Keratinocyte (primary cell): ENCODE data around the gene ANKRD13A. TPM values are rescaled to one million over a fixed set of nuclear protein-coding genes. Genes with fewer than 3 reads are reported as not detected.

Experiments used
- DNase-seq: peaks from one replicate; pipeline ENCODE4 v3.0.0-alpha.2; 2011; ENCODE audit warnings: low read depth, missing footprints, low spot score
- FAIRE-seq: peaks from 2 replicates; lab custom pipeline; 2011; peaks lifted over from hg19 to GRCh38; lab: Jason Lieb, UNC
- H2AFZ ChIP-seq: 2 replicates; pipeline ENCODE4 v1.6.0; 2012; ENCODE audit warnings: low read length, control low read depth, inconsistent platforms; ENCODE audit not compliant: control insufficient read depth
- H3K27ac ChIP-seq: 2 replicates; pipeline ENCODE4 v1.5.1; 2011; ENCODE audit warnings: low read length; ENCODE audit not compliant: control insufficient read depth, insufficient read depth
- H3K27me3 ChIP-seq: 3 replicates; pipeline ENCODE4 v1.6.0; 2011; ENCODE audit warnings: low read length; ENCODE audit not compliant: control insufficient read depth, insufficient read depth; ENCODE audit errors: extremely low read depth
- H3K36me3 ChIP-seq, 2 experiments: 2 replicates in 1 of 2; 3 replicates in 1 of 2; pipeline ENCODE4 v1.5.1; 2011; ENCODE audit warnings: low read length in 2 of 2, mild to moderate bottlenecking in 1 of 2; ENCODE audit not compliant: control insufficient read depth in 2 of 2, insufficient read depth in 2 of 2; ENCODE audit errors: extremely low read depth in 1 of 2
- H3K4me1 ChIP-seq: 3 replicates; pipeline ENCODE4 v1.5.1; 2011; ENCODE audit warnings: low read length; ENCODE audit not compliant: control insufficient read depth, insufficient read depth; ENCODE audit errors: extremely low read depth
- H3K4me2 ChIP-seq: 3 replicates; pipeline ENCODE4 v1.6.0; 2011; ENCODE audit warnings: low read depth, low read length; ENCODE audit not compliant: control insufficient read depth, insufficient read depth; ENCODE audit errors: extremely low read depth
- H3K4me3 ChIP-seq, 3 experiments: fragments of 200-600 bp in 1 of 3; sonication (generic) in 1 of 3; 2 replicates in 2 of 3; 3 replicates in 1 of 3; pipeline ENCODE4 v1.5.1; 2011 to 2016; ENCODE audit warnings: low read length in 3 of 3, mild to moderate bottlenecking in 3 of 3, control low read depth in 2 of 3, inconsistent platforms in 1 of 3, low read depth in 1 of 3, mixed read lengths in 1 of 3, mixed run types in 1 of 3, moderate library complexity in 1 of 3; ENCODE audit not compliant: control insufficient read depth in 2 of 3, insufficient read depth in 2 of 3; ENCODE audit errors: extremely low read depth in 1 of 3
- H3K79me2 ChIP-seq: 2 replicates; pipeline ENCODE4 v1.6.0; 2012; ENCODE audit warnings: low read length; ENCODE audit not compliant: control insufficient read depth, insufficient read depth
- H3K9ac ChIP-seq: 3 replicates; pipeline ENCODE4 v1.6.0; 2011; ENCODE audit warnings: low read length; ENCODE audit not compliant: control insufficient read depth, insufficient read depth; ENCODE audit errors: extremely low read depth
- H3K9me1 ChIP-seq: 3 replicates; pipeline ENCODE4 v1.6.0; 2011; ENCODE audit warnings: low read length; ENCODE audit not compliant: control insufficient read depth, insufficient read depth; ENCODE audit errors: extremely low read depth
- H3K9me3 ChIP-seq: 2 replicates; pipeline ENCODE4 v1.5.1; 2012; ENCODE audit warnings: low read depth, low read length; ENCODE audit not compliant: control insufficient read depth
- H4K20me1 ChIP-seq: 3 replicates; pipeline ENCODE4 v1.6.0; 2011; ENCODE audit warnings: low read length; ENCODE audit not compliant: control insufficient read depth, insufficient read depth; ENCODE audit errors: extremely low read depth
- EZH2 ChIP-seq: IDR thresholded peaks from one replicate; pipeline ENCODE4 v1.6.1; 2012; ENCODE audit warnings: inconsistent platforms, mild to moderate bottlenecking, low read length, moderate library complexity
- dilution Hi-C: fragments of 300-500 bp; cut with MboI; formaldehyde crosslinking; loops from one replicate; pipeline ENCODE4 v1.7.0; 2020; ENCODE audit warnings: low sequenced_read_pairs; ENCODE audit not compliant: extremely low pct_ligation_motif_present
- polyA plus RNA-seq, 5 experiments: library from polyadenylated mRNA; depleted of rRNA in 3 of 5; stranded (reverse) in 3 of 5; stranded (forward) in 1 of 5; unstranded in 1 of 5; fragments of >200 nt; gene quantifications; 1 replicate in 1 of 5; 2 replicates in 3 of 5; 3 replicates in 1 of 5; pipeline versions ENCODE4 v1.2.1 to v1.2.3, GENCODE V29; 2011 to 2012; ENCODE audit warnings: missing spikeins in 2 of 5, low read depth in 1 of 5, low replicate concordance in 1 of 5
- TF ChIP-seq, protein P1 (sequence below), 3 experiments: IDR thresholded peaks in 1 of 3; conservative IDR thresholded peaks in 1 of 3; optimal IDR thresholded peaks in 1 of 3; 2 replicates in 2 of 3; 3 replicates in 1 of 3; pipeline versions ENCODE3 to v1.5.1; 2011; ENCODE audit warnings: low read length in 3 of 3, mild to moderate bottlenecking in 3 of 3, moderate library complexity in 2 of 3, control low read depth in 1 of 3, inconsistent platforms in 1 of 3; ENCODE audit not compliant: insufficient read depth in 2 of 3; ENCODE audit errors: extremely low read depth in 1 of 3

The ANKRD13A gene
- polyA plus RNA-seq, 1 donor (not counting 4 experiments of a cell fraction or from before 2014, with no cell fraction given): 73.1 TPM

- no peak for DNase-seq
- Histone ChIP-seq H3K27ac (no peak overlapping the region), H3K4me1 (peaks cover 15% of the 10 kb centered on the region), H3K4me2 (no peak overlapping the region), H3K9ac (no peak overlapping the region), H4K20me1 (no peaks in the 10 kb centered on the region), H3K27me3 (no peaks in the 10 kb centered on the region), H3K4me3 (no peak overlapping the region), H3K36me3 (peaks cover 28 to 31% of the 10 kb centered on the region in 2 experiments), H3K9me3 (no peaks in the 10 kb centered on the region), H2AFZ (no peak overlapping the region), H3K9me1 (no peaks in the 10 kb centered on the region), H3K79me2 (no peaks in the 10 kb centered on the region)
- no peak for TF ChIP-seq EZH2
- TF ChIP-seq, protein P1, sequence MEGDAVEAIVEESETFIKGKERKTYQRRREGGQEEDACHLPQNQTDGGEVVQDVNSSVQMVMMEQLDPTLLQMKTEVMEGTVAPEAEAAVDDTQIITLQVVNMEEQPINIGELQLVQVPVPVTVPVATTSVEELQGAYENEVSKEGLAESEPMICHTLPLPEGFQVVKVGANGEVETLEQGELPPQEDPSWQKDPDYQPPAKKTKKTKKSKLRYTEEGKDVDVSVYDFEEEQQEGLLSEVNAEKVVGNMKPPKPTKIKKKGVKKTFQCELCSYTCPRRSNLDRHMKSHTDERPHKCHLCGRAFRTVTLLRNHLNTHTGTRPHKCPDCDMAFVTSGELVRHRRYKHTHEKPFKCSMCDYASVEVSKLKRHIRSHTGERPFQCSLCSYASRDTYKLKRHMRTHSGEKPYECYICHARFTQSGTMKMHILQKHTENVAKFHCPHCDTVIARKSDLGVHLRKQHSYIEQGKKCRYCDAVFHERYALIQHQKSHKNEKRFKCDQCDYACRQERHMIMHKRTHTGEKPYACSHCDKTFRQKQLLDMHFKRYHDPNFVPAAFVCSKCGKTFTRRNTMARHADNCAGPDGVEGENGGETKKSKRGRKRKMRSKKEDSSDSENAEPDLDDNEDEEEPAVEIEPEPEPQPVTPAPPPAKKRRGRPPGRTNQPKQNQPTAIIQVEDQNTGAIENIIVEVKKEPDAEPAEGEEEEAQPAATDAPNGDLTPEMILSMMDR (optimal IDR thresholded peaks at IDR 0.05 in 1 of 3, IDR thresholded peaks at IDR 0.05 in 1 of 3, conservative IDR thresholded peaks at IDR 0.05 in 1 of 3; ENCODE audit: extremely low read depth in 1 of 3, insufficient read depth in 2 of 3, low read length in 3 of 3): no peak
- dilution Hi-C loops: no loop called here
- FAIRE-seq: no peak
These were observed 24.8 kb downstream of the ANKRD13A start for GRCh38 chr12:110024051-110024450.

DNA sequence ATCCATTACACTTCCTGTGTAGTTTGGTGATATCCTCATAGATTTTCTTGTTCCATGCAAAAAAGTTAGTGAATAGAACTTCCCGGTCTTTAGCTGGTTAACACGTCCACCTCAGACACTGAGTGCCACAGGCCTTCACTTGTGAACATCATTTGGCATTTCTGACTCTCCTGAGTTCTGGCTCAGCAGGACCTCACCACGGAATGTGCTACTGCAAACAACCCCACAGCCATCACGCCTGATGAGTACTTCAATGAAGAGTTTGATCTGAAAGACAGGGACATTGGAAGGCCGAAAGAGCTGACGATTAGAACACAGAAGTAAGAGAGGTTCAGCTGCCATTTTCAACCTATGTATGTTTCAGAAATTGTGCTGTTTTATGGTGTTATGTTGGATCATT lies 29.1 kb downstream of the ANKRD13A start:
- Histone ChIP-seq H3K27me3 (no peaks in the 10 kb centered on the region), H2AFZ (no peak overlapping the region), H3K4me3 (no peak overlapping the region), H3K79me2 (no peaks in the 10 kb centered on the region), H3K9me3 (no peaks in the 10 kb centered on the region), H3K4me2 (no peak overlapping the region), H3K4me1 (peaks cover 10% of the 10 kb centered on the region), H3K36me3 (peaks cover 15 to 31% of the 10 kb centered on the region in 2 experiments), H3K9ac (no peak overlapping the region), H3K9me1 (no peaks in the 10 kb centered on the region), H3K27ac (no peak overlapping the region), H4K20me1 (no peaks in the 10 kb centered on the region)
- dilution Hi-C loops: no loop called here
- DNase-seq (no peak), FAIRE-seq (no peak)
- TF ChIP-seq, protein P1 (optimal IDR thresholded peaks at IDR 0.05 in 1 of 3, IDR thresholded peaks at IDR 0.05 in 1 of 3, conservative IDR thresholded peaks at IDR 0.05 in 1 of 3; ENCODE audit: extremely low read depth in 1 of 3, insufficient read depth in 2 of 3, low read length in 3 of 3): no peak
- no peak for TF ChIP-seq EZH2
